ENCODE results near the gene FBXO21.
"Not testable (repeated sequence)": the region's sequence is repeated elsewhere in the genome, so short reads cannot be mapped to it uniquely, and the experiment has no call there.

The FBXO21 gene

GRCh38 chr12:117098361-117099217, 91.7 kb downstream of the FBXO21 start:
- ATAC-seq (peak; percentile 41), DNase-seq (peak; percentile 29 to 31)
- Mint-ChIP-seq H3K9me3 (no peaks in the 10 kb centered on the region), H3K27ac (no peak overlapping the region), H3K27me3 (peaks cover 40% of the 10 kb centered on the region), H3K4me1 (peaks cover 31% of the 10 kb centered on the region), H3K4me3 (peak overlapping the region; percentile 70 to 77)

- DNase-seq (no peak), ATAC-seq (no peak)
- H3K27ac Mint-ChIP-seq, result peak overlapping the region in 1 of 2 donors; percentile 27
- no peaks in the 10 kb centered on the region for H3K9me3 Mint-ChIP-seq
- peaks cover 31% of the 10 kb centered on the region for H3K4me1 Mint-ChIP-seq
- H3K27me3 Mint-ChIP-seq, result peaks cover 40% of the 10 kb centered on the region
- peak overlapping the region; percentile 70 to 77 for H3K4me3 Mint-ChIP-seq
These were observed 92.3 kb downstream of the FBXO21 start for GRCh38 chr12:117098024-117098360.

DNA sequence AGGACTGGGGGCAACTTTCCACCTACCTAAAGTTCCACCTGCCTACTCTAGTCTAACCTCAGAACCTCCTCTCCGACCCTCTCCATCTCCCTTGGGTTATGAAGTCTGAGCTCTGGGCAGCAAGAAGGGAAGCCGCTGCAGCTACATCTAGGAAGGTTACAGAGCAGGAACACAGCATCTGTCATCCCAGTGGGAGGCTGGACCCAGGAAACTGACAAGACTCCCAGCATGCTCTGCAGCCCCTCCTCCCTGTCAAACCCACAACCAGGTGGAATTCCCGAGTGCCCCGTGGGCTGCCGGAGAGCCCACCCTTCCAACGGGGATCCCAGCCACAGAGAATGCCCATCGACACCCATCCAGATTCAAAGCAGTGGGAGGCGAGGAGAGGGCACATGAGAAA, 93.1 kb downstream of the FBXO21 start:
- Mint-ChIP-seq H3K9me3 (no peaks in the 10 kb centered on the region), H3K27ac (no peak overlapping the region), H3K4me1 (peaks cover 31% of the 10 kb centered on the region), H3K4me3 (peak overlapping the region in 1 of 2 donors; percentile 17), H3K27me3 (peaks cover 39% of the 10 kb centered on the region)
- ATAC-seq, result no peak
- DNase-seq, result no peak

DNA sequence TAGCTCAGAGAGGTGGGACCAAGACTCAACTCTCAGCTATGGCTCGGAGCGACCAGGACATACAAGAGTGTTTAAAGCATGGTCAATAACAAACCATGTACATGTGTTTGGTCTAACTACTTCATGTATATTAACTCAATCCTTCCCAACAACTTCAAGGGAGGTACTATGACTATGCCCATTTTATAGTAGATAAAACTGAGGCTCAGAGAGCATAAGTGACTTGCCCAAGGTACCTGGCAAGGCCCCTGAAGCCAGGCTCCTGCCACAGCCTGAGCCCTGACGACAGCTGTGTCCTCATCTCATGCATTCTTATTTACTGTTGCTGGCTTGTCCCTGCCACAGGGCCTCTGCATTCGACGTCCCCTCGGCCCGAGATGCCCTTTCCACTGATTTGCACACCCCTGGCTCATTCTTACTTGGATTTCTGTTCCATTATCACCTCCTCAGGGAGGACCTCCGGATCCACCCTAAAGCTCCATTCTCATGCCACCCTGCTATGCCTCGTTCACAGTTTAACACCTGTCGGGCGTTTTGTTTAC, 93.7 kb downstream of the FBXO21 start:
- Mint-ChIP-seq H3K4me3 (no peak overlapping the region), H3K27ac (no peak overlapping the region), H3K27me3 (peaks cover 34% of the 10 kb centered on the region)

GRCh38 chr12:117095191-117095590, 95.1 kb downstream of the FBXO21 start:
- not testable (repeated sequence) for H3K4me3 Mint-ChIP-seq, ATAC-seq, DNase-seq, H3K27ac Mint-ChIP-seq, H3K9me3 Mint-ChIP-seq
- Mint-ChIP-seq H3K27me3 (peaks cover 21% of the 10 kb centered on the region), H3K4me1 (peaks cover 27% of the 10 kb centered on the region)

More for the DNA sequence above, 93.7 kb downstream of the FBXO21 start:
- ATAC-seq, result no peak
- Mint-ChIP-seq H3K9me3 (no peaks in the 10 kb centered on the region), H3K4me1 (peaks cover 31% of the 10 kb centered on the region)
- DNase-seq, result no peak

DNA sequence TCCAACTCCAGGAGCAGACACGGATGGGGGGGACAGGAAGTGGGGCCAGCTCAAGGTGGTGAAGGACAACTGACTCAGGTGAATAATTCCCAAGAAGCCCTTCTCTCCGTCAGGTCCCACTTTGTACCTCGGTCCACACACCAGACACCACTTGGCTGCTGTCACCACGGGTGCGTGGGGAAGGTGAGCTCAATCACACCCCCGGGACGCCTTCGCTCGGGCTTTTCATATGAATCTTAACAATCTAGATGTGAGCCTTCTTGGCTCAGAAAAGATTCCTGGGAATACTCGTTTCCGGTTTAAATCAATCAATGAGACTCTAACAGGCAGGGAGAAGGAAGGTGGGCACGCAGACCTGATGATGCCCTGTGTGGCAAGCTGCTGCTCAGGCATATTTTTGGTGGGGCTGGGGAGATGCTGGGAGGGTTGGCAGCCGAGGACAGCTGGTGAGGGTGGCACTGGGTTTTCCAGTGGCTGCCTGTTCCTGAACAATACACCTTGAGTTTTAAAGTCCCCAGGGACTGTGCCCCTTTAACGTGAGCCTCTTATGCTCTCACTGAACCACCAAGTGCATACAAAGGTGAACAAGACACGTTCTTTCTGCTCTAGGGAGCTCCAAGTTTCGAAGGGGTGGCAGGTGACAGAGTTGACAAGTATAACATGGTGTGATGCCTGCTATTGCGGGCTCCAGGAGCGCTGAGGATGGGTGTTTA, 96.2 kb downstream of the FBXO21 start:
- no peak for DNase-seq
- ATAC-seq, result no peak
- H3K4me3 Mint-ChIP-seq, result no peak overlapping the region
- H3K27ac Mint-ChIP-seq, result no peak overlapping the region
- peaks cover 18% of the 10 kb centered on the region for H3K27me3 Mint-ChIP-seq
- peaks cover 18% of the 10 kb centered on the region for H3K4me1 Mint-ChIP-seq
- peaks cover 11 to 17% of the 10 kb centered on the region in 2 donors for H3K9me3 Mint-ChIP-seq

- no peak for ATAC-seq
- H3K4me3 Mint-ChIP-seq, result no peak overlapping the region
- no peak overlapping the region for H3K27ac Mint-ChIP-seq
- DNase-seq, result no peak
- H3K4me1 Mint-ChIP-seq, result peaks cover 18% of the 10 kb centered on the region
- H3K27me3 Mint-ChIP-seq, result peaks cover 18% of the 10 kb centered on the region
- peaks cover 11 to 19% of the 10 kb centered on the region in 2 donors for H3K9me3 Mint-ChIP-seq
These were observed 96.8 kb downstream of the FBXO21 start for GRCh38 chr12:117093431-117093830.

DNA sequence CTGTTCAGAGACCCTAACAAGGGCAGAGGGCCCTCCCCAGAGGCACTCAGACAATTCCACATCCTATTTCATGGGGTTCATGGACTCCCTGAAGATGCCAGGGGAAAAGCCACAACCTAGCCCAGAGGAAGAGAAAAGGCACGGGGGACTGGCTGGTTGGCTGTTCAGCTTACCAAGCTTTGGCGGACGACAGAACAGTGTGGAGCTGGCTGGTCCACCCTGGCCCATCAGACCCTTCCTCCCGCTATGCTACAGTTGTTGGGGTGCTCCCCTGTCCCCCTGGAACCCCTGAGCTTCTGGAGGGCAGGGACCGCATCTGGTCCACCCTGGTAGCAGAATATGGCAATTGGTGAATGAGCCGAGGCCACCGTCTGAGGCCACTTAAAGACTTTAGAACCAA, 97.4 kb downstream of the FBXO21 start:
- Mint-ChIP-seq H3K27ac (no peak overlapping the region), H3K4me3 (no peak overlapping the region), H3K9me3 (peaks cover 11 to 19% of the 10 kb centered on the region in 2 donors), H3K4me1 (peaks cover 14% of the 10 kb centered on the region), H3K27me3 (peaks cover 12% of the 10 kb centered on the region)
- no peak for ATAC-seq
- no peak for DNase-seq

DNA sequence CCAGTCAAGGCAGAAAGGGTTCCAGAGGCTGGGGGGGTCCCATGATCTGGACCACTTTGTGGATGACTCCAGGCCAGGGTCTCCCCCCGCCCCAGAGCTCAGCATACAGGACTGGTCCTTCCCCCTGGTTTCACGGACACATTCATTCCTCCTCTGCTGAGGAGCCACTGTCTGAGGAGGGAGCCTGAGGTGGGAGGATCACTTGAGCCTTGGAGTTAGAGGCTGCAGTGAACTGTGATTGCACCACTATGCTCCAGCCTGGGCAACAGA, 97.8 kb downstream of the FBXO21 start:
- Mint-ChIP-seq H3K4me1 (peaks cover 10% of the 10 kb centered on the region), H3K27ac (no peak overlapping the region), H3K4me3 (no peak overlapping the region), H3K9me3 (peaks cover 11 to 19% of the 10 kb centered on the region in 2 donors), H3K27me3 (peaks cover 8% of the 10 kb centered on the region)
- peak; percentile 15 for ATAC-seq
- DNase-seq, result no peak

All from stimulated activated naive CD8-positive, alpha-beta T cell treated with anti-CD3 and anti-CD28 coated beads, Interleukin-15, amount 100 ng/mL, for 72 hours (primary cell).